Vagina (tissue), 2 donors: Measurements from ENCODE around the gene MIOX.

Experiments
- CTCF ChIP-seq, 3 experiments: fragments of 450-650 bp in 2 of 3; fragments of 200-600 bp in 1 of 3; sonication (generic) in 1 of 3; IDR thresholded peaks; one replicate each; pipeline ENCODE4 v1.5.1; 2017 to 2019; ENCODE audit warnings: antibody characterized with exemption in 3 of 3, mild to moderate bottlenecking in 2 of 3, moderate library complexity in 2 of 3
- POLR2AphosphoS5 ChIP-seq, 2 donors: sonication (generic); formaldehyde crosslinking; IDR thresholded peaks; one replicate each; pipeline ENCODE4 v1.9.0; 2017; ENCODE audit warnings: antibody characterized with exemption in 2 of 2, mild to moderate bottlenecking in 2 of 2, low read depth in 1 of 2; ENCODE audit not compliant: insufficient read depth in 1 of 2

GRCh38 chr22:50443197-50443596, 43.5 kb upstream of the MIOX start:
- TF ChIP-seq POLR2AphosphoS5 (IDR thresholded peaks at IDR 0.05; ENCODE audit: insufficient read depth in 1 of 2, low read depth in 1 of 2) (peak in 1 of 2 donors; percentile 30), CTCF (IDR thresholded peaks at IDR 0.05) (no peak)
